ENCODE measurements around the gene LDLRAD2.

GRCh38 chr1:21782868-21783678 lies 29.0 kb upstream of the LDLRAD2 start, which contains the start of gene USP48:
- peak; percentile 100 for TF ChIP-seq POLR2AphosphoS5 (IDR thresholded peaks at IDR 0.05; ENCODE audit: low read depth, low read length)
- peak; percentile 96 for TF ChIP-seq TAF1 (IDR thresholded peaks at IDR 0.05; ENCODE audit: low read depth, low read length)
- TF ChIP-seq CTCF (IDR thresholded peaks at IDR 0.05; ENCODE audit: control extremely low read depth in 1 of 3, insufficient read depth in 1 of 3, low read depth in 1 of 3, low read length in 3 of 3) = no peak
- TF ChIP-seq HDAC6 (IDR thresholded peaks at IDR 0.05; ENCODE audit: low read depth, low read length) = no peak
- TF ChIP-seq SP1 (IDR thresholded peaks at IDR 0.05; ENCODE audit: low read depth, low read length) = no peak

Measured in H1 (cell line).